T-helper 1 cell treated with Interleukin-12 subunit alpha and Interleukin-12 subunit beta and Interleukin-4 antibody, amounts not matched to agents 30 ng/mL and 1 ng/mL, for 36 hours (primary cell): ENCODE data around the gene HUS1B. TPM values are rescaled to one million over a fixed set of nuclear protein-coding genes. Genes with fewer than 3 reads are reported as not detected.

ENCODE experiments used
- intact Hi-C: fragments of 100-400 bp; cut with micrococcal nuclease; formaldehyde crosslinking; loops from one replicate; pipeline ENCODE4 v1.15.1; 2024
- total RNA-seq: library from RNA; stranded (reverse); gene quantifications from 2 replicates; pipeline ENCODE4 v1.2.3, GENCODE V29; 2022

The HUS1B gene
- total RNA-seq = 2.6 and 2.7 TPM in 2 replicates

DNA sequence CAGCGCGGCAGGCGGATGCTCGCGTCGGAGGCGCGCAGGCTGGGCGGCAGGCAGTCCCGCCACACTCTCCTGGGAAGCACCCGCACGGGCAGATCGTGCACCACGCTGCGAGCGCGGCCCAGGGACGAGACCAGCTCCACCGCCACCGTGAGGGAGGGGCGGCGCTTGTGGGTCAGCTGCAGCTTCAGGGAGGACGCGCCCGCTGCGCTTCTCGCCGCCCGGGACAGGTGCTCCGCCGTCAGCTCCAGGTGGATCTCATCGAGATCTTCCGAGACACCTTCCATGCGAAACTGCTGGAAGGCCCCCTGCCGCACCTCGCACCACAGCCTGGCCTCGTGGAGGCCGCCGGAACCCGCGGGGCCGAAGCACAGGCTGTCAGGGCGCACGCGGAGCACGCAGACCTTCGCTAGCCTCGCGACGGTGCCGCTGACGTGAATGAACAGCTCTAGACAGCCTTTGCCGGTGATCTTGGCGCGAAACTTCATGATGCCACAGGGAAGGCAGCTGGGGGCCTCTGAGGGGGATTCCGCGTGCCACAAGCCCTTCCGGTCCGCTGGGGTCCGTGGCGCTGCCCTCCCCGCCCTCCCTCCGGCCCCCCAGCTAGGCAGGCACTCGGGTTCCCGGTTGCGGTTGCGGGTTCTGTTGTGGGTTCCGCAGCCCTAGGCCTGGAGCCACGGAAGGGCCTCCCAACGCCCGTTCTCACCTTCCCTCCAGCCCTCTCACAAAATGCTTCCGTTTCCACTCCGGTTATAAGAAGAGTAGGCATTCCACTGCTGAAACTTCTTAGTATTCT is at the start of gene HUS1B:
TSS of gene HUS1B (minus strand) at position 641 of the 793 bp plus-strand sequence. CDS start at position 485, 156 bp downstream.
- intact Hi-C loops = no loop called here

DNA sequence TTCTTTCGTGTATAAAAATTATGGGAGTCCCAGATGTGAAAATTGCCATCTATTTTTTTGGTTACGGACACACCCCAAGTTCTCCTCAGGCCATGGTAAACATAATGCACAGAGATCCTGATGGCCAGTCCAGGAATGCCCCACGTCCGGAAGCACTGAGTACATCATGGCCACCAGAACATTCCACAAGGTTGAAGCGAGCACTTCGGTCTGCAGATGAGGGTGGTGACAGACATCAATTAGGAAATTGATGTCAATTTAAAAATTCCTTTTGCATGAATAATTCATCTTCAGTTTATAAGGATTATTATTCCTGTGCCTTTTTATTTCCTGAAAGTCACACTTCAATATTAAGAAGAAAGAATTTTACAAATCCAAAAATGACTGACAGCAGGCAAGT is 49.2 kb upstream of the HUS1B start:
- intact Hi-C loops = no loop called here

DNA sequence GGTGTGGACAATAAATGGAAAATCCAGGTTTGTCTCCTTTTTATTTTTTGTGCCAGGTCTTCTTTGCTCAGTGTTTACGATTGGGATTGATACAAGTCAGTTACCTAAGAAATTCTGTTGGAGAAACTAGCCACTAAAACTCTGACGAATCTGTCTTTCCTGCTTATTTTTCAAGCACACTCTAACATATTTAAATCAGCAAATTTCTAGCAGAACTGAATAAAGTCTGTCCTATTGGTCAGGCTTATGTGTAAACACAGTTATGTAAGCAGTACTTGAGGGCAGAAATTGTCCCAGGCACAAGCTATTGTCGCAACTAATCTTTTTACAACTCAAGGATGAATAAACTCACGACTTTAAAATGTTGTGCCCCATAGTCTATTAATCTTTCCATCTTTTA is 48.1 kb upstream of the HUS1B start:
- intact Hi-C loops = no loop called here

DNA sequence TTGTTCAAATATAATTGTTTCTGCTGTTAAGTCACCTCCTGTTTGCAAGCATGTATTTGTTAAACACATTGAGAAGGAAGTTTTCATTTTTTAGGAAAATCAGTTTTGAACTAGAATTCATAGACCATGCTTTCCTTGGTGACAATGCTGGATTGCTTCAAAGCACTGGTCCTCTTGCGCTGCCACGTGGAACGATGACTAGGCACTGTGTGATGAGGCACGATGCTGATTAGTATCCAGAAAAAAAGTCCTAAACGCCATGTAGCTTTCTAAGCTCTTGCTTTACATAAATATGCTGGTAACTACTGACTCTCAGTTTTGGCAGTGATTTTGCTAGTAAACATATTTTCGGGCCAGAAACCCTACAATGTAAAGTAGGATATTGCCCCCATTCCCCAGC is 47.1 kb upstream of the HUS1B start:
- intact Hi-C loops = no loop called here

DNA sequence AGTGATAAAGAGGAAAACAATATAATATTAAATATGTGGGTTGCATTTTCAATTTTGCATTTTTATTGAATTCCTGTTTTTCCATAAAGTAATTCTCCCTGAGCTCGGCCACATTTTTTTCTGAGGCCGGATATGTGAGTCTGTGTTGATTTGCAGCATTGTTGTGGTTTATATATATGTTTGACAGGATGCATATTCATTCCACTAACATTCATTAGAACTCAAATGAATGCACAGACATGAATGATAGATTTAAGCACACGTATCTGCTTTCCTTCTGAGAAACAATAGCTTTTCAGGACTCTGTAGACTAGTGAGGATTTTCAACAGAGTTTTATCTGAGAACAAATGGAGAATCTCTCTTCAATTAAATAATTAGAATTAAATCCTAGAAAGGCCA is 46.7 kb upstream of the HUS1B start:
- intact Hi-C loops = no loop called here

DNA sequence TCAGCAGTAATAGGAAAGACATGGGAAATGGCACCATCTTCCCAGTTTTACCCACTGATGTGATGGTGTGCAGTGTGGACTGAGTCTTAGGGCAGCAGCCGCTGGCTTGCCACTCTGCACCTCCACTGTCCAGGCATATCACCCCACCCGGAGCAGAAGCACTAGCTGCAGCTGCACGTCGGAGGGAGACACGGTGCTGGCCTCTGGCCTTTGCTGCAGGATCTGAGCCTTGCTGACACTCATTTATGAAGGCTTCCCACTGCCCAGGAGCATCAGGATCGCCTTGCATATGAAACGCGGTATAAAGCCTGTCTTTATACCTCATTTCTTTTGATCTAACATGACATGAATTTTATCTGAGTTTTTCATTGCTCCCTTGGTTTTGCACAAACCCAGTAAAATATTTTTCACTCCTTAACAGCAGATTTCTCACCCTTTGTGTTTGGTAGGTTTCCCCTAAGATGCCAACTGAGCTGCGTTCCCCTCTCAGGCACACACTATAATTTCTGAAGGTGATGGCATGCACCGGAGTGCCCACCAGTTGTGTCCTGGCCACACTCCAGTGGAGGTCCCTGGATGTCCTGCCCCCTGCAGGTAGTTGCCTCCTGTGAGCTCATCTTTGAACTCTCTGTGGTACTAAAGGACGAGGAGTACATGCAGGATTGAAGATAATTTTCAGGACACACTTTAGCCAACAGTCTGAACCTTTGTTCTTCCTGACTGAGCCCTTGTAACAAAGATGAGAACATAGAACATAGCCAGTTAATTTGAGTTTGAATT is 45.0 kb upstream of the HUS1B start:
- intact Hi-C loops = no loop called here

DNA sequence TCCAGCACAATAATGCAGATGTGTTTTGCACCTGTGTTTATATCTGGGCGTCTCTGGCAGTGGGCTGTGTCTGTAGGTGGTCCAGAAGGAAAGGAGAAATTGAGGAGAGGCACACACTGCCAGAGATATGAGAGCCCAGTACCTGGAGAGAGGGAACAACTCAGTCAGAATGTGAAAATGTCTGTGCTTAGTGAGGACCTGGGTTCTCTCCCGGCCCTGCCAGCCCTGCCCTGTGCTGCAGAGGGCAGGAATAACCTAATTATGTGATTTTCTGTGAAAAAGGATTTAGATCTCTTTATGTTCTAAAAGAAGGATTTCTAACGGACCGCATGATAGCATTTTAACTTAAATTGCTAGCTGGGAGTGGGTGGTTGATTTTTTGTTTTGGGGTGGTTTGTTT is 44.3 kb upstream of the HUS1B start:
- intact Hi-C loops = no loop called here

DNA sequence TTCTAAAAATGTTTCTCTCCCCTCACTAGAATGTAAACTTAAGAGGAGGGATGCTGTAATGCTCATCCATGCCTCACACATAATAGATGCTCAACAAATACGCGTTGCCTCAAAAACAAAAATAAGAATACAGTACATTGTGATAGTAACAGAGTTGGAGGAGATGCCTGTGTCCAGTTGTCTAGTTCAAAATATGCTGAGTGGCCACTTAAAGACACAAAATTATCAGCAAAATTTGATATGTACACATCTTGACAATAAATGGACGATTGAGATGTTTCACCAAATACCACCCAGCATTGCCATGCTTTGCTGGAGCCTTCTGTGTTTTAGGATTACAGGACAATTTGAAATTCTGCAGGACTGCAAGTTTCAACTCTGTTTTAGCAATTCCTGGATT is 43.6 kb upstream of the HUS1B start:
- intact Hi-C loops = no loop called here

DNA sequence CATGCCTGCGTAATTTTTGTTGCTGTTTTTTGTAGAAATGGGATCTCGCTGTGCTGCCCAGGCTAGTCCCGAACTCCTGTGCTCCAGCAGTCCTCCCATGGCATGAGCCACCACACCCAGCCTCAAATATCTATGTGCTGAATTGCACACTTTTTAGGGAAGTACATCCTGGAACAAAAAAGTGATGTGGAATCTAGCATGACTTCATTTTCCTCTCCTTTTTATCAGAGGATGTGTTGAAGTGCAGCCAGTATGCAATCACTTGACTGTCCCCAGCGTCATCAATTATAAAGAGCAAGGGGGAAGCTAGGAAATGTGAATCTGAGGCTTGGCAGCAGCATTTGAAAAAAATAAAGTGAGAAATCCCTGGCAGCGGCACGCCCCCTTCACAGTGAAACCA is 42.4 kb upstream of the HUS1B start:
- intact Hi-C loops = no loop called here

DNA sequence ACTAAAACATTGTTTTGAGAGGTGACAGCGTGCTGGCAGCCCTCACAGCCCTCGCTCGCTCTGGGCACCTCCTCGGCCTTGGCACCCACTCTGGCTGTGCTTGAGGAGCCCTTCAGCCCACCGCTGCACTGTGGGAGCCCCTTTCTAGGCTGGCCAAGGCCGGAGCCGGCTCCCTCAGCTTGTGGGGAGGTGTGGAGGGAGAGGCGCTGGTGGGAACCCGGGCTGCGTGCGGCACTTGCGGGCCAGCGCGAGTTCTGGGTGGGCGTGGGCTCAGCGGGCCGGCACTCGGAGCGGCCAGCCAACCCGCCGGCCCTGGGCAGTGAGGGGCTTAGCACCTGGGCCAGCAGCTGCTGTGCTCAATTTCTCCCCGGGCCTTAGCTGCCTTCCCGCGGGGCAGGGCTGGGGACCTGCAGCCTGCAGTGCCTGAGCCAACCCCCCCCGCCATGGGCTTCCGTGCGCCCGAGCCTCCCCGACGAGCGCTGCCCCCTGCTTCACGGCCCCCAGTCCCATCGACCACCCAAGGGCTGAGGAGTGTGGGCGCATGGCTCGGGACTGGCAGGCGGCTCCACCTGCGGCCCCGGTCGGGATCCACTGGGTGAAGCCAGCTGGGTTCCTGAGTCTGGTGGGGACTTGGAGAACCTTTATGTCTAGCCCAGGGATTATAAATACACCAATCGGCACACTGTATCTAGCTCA is 37.7 kb upstream of the HUS1B start:
- intact Hi-C loops = loop anchor here (5.0 kb wide), 2 partner anchors 212 to 507 kb away; no protein-coding TSS in a partner anchor

DNA sequence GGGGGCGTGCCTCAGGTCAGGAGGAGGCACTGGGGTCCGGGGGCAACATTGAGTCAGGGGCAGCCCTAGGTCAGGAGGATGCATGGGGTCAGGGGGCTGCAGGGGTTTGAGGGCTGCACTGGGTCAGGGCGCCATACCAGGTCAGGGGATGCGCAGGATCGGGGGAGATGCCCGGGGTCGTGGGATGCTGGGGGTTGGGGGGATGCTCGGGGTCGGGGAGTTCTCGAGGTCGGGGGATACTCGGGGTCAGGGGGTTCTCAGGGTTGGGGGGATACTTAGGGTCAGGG is 36.8 kb upstream of the HUS1B start:
- intact Hi-C loops = loop anchor here (1.0 to 5.0 kb wide), 4 partner anchors 211 to 506 kb away; partner anchors contain the start of gene DUSP22

DNA sequence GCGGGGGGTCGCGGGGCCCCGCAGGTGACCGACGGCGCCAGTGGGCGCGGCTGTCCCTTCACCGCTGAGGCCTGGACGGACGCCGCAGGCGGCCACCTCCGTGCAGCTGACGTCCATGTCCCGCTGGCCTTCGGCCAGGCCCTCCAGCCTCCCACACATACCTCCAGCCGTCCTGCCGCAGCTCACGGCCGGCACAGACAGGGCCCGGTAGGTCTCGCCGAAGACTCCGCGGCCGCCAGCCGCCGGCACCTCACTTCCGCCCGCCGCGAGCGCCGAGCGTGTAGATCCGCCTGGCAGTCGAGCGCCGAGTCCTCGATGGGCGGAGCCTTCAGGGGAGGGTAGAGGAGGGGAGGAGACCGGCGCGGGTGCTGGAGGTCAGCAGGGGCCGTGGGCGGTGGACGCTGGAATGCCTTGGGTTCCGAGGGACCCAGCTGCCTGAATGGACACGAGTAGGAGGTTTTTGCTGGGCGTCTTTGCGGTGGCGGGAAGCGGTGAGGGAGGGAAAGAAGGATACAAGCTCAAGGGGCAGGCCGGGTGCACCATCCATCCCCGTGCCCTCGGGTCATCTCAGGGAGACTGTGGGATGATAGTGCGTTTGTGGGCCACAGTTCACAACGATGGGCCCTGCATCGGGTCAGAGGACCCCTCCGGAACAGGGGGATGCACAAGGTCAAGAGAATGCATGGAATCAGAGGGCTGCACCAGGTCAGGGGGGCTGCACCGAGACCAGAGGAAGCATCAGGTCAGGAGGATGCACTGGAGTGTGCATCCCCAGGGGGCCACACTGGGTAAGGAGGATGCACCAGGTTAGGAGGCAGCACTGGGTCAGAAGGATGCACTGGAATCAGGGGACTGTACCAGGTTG is 36.2 kb upstream of the HUS1B start, which contains the start of gene EXOC2:
TSS of gene EXOC2 (minus strand) at position 282 of the 865 bp plus-strand sequence. CDS start 55,321 bp downstream, outside the sequence.
- intact Hi-C loops = loop anchor here (1.0 to 5.0 kb wide), 8 partner anchors 9 to 506 kb away; partner anchors contain the start of gene DUSP22

DNA sequence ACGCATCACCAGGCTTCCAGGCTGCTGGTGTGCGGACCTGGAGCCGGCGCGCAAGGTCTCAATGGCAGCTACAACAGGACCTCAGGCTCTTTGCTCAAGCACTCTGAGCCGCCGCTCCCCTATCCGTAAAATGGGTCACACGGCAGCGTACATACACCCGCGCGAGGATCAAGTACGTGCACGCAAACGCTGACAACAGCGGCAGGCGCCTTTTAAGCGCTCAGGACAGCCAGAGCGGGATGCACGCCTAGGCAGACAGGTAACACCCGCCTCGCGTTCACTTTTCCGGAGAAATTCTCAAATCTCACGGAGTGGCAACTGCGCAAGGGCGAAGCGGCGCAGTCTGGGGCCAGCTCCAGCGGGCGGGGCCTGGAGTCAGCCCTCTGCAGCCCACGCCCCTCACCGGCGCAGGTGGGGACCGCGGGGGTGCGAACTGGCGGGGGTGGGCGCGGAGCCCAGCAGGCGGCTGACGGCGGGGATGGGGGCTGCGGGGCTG is 35.5 kb upstream of the HUS1B start:
- intact Hi-C loops = loop anchor here (1.0 to 5.0 kb wide), 7 partner anchors 8 to 505 kb away; partner anchors contain the start of gene DUSP22

DNA sequence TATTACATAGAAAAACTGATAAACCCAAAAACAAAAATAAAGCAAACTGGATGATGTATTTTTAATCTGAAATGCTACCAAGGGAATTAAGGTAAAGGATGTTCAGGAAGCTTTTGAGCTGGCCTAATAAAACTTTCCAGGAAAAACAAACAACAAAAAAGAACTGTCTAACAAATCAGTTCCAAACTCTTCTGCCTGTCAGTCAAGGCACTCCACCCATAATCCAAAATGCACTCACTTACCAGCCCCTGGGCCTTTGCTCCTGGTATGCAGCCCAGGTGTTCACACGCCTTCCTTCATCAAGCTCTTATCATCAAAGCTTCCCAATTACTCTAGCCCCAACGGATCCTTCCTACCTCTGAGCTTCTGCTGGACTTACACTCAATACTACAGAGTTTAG is 32.3 kb upstream of the HUS1B start:
- intact Hi-C loops = no loop called here

DNA sequence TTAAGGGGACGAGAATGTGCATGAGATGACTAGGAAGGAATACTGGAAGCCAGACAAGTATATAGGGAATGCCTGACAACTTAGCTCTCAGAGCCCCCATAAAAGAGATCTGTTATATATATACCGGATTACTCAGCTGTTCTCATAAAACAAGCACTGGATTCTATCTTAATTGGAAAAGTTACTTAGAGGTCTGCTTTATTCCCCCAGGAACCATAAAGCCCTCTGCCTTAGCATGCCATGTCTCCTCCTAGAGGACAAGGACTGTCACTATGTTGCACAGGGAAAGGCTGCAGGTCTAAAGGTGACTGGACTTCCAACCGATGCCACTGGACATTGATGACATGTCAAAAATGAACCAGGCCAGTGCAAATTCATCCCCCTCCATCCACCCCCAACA is 29.6 kb upstream of the HUS1B start:
- intact Hi-C loops = no loop called here

DNA sequence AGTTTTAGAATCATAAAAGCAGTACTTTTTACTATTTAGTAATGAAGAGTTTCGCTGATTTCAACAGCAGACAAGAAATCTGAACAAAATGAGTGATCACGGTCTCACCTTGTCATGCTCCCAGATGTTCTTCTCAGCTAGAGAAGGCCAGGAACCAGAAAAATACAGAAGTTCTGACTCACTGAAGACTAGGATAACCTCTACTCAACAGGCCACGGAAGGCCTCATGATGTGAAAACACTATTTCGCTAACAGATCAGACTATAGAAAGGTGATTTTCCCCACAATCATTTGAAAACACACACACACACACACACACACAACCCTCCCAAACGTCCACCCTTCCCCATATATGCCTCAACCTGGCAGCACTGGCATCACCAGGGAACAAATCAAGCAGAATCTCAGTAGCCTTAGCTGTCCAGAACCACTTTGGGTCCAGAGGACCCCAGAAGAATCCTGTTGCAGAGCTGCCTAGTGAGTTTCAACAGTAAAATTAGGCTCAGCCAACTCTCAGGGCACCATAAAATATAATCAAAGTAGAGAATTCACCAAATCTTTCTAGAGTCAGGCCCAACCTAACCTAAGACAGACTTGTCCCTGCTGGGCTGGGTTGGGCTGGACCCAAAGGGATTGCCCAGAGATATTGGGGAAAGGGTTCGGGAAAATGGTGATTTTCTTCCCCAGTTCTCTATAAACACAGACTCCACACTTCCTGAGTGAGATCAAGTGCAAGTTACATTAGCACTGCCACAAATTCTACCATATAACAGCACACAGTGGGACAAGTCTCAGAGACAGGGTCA is 28.1 kb upstream of the HUS1B start:
- intact Hi-C loops = loop anchor here (1.0 to 2.0 kb wide), 2 partner anchors 7 to 26 kb away; no protein-coding TSS in a partner anchor

DNA sequence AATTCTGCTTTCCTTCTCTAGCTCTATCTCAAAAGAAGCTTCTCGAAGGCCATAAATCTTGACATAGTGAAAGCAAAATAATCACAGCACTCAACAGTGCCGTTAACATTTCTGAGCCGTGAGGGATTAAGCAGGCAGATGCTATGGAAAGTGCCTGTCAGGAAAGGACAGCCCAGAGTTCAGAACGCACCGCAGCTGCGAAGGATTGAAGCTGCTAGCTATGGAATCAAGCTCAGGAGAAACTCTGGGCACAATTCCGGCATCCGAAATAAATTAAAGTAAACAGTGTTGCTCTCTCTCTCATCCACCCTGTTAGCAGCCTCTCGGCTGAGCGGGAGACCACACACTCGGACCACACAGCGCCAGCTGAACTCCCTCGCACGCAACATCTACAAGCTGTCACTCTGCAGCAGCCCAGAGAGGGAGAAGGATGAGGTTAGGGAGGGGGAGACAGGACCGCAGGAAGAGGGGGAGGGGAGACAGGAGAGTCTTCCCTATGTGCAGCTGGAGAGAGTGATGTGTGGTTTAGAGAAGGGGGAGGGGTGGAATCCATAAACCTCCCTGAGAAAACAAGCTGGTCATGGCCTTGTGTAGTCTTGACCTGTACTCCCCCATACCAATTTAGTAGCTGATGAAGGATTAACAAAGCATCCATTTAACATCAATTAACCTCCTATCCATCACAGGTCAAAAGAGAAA is 27.0 kb upstream of the HUS1B start:
- intact Hi-C loops = loop anchor here (1.0 to 2.0 kb wide), 2 partner anchors 8 to 27 kb away; no protein-coding TSS in a partner anchor

DNA sequence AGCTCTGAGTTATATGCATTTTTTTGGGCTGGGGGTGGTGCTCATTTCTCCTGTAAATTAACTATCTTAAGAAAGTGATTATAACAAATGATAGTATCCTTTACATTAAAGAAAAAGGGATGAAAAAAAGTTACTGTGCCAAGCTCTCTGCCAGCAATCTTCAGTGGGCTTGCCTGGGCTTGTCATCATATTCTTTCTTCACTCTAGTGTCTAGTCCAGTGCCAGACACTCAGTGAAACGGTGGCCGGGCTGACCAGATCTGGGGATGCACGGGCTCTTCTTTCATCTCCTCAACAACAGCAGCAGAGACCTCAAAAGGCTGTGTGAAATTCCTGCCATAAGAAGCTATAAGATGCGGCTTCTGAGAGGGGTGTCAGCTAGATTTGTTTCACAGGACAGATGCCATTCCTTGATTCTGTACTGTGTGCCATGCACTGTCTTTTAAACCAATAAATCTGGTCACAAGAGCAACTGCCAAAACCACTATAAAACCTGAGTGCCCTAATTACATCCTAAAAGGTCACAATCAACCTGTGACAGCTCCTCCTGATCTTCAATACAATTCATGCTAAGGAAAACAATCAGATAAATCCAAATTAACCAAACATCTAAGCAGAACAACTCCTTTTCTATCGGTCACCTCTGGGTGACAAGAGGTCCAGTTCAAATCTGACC is 23.9 kb upstream of the HUS1B start:
- intact Hi-C loops = no loop called here
